Activated T-helper 1 cell treated with Interleukin-2 at 50 U/mL for 16 hours (primary cell): Measurements from ENCODE around the gene HEBP1.
A peak's percentile ranks its signal among the peaks of the same experiment; 100 is the strongest.
"Not testable (repeated sequence)": the region's sequence is repeated elsewhere in the genome, so short reads cannot be mapped to it uniquely, and the experiment has no call there.

Experiments
- DNase-seq: peaks from one replicate; pipeline ENCODE4 v3.0.0-alpha.2; 2020; ENCODE audit warnings: low read depth

HEBP1 gene, protein sequence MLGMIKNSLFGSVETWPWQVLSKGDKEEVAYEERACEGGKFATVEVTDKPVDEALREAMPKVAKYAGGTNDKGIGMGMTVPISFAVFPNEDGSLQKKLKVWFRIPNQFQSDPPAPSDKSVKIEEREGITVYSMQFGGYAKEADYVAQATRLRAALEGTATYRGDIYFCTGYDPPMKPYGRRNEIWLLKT

DNA sequence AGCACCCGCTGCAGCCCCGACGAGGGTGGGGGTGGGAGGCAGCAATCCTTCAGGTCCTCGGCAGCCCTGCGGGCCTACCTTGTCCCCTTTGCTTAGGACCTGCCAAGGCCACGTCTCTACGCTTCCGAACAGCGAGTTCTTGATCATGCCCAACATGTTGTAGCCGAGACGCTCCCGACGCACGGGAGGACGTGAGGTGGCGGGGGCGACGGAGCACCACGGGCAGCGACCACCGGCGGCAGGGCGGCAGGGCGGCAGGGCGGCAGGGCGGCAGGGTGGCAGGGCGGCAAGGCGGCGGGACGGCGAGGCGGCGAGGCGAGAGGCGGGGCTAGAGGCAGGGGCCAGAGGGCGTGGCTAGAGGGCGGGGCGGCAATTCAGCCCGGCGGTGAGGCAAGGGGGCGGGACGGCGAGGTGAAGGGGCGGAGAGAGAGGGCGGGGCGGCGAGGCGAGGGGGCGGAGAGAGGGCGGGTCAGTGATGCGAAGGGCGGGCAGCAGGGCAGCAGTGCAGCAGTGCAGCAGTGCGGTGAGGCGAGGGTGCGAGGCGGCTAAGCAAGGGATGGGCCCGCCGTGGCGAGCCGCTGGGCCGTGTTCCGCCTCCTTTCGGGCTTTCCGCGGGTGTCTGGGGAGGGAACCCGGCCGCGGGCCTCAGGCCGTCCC lies at the start of gene HEBP1:
HEBP1 (minus strand) TSS at position 307 of the 657 bp plus-strand sequence; CDS start at position 156, 151 bp downstream.
- peak; percentile 92 for DNase-seq

DNA sequence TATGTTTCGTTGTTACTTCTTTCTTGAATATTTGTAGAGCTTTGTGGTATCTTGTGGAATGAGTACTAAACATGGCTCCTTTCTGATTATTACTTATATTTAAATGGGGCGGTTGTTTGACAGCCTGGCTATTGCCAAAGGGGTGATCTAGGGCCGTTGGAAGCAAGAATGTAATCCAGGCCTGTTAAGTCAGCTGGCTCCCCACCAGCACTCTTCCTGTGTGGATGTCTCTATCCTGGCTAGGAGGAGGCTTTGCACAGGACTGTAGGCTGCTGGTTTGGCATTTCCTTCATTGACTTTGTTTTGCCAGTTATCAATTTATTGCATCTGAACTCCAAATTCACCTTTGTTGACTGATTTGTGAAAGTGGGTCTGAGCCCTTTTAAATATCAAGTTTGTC lies 49.8 kb upstream of the HEBP1 start:
- no peak for DNase-seq

DNA sequence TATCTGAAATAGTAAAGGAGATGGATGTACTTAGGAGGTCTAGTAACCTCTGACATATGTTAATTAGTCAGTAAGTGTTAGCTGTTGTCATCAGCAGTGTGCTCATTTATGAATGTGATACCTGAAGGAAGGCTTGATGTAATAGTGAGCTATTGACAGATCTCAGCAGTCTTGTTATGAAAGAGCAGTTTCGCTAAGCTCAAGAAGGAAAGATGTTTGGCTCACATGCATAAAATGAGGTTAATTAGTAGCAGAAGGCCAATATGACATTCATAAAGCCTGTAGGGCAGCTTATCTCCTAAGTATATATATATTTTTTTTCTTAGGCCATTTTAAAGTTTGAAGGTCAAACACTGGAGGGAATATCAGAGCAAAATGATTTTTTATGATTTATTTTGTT lies 46.9 kb upstream of the HEBP1 start:
- no peak for DNase-seq

DNA sequence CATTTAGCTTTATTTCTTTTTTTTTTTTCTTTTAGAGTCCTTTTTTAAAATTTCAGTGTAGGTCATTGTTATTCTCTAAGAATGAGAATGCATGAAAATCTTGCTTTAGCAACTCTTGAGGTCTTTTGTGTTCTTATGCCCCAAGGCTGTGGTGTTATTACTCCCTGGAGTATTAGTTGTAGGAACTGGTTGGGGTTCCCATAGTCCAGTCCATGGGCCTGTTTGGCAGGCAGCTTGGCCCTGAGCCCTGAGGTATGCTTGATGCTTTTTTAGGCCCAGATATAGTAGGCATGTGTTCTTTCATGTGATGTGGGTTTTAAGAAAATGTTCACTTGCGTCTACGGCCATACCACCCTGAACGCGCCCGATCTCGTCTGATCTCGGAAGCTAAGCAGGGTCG lies 45.8 kb upstream of the HEBP1 start:
- DNase-seq = no peak

DNA sequence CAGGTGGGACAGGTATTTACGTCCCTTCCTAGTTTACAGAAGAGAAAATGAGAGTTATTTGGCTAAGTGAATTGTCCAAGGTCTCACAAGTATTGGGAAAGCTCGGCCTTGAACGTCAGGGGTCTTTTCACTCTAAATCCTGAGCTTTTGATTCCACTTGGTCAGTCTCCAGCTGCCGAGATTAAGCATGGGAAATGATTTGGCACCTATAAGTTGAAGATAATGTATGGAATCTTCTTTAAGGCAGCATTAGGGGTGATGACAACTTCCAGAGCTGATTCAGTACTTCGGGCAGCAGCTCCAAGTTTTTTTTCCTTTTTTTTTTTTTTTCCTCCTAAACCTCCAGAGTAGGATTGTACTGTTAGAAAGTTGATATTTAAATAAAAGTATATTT lies 44.8 kb upstream of the HEBP1 start:
- no peak for DNase-seq

DNA sequence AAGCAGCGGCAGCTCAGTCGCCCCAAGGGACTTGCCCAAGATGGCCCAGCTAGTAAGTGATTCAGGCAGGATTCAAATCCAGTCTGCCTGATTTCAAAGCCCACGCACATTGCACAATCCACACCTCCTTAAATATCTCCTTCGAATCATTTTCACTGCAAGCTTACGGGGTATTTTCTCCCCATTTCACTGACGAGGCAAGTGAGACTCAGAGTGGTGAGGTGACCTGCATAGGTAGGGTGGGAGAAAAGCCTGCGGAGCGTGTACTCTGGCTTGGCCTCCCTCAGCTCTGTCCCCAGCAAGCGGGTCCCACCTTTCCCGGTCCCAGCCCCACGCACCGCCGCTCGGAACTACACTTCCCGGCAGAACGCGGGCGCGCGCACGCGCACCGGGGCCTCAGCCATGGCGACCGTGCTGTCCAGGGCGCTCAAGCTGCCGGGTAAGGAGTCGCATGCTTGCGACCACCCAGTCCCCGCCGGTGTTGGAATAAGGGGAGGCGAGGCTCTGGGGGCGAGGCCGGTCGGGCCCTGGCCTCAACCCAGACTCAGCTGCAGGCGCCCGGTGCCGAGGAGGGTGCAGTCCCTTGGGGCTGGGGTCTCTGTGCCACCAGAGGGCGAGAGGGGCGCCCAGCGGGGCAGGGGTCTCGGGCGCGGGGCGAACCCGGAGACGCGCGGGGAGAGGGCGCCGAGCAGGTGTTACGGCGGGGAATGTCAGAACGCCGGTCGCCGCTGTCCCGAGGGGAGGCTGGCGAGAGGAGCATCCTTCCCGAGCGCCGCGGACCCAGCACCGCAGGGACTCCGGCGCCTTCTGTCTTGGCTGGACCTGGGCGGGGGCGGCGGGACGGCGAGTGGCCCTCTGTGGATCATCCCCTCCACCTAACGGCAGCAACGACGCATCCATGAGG lies 44.2 kb upstream of the HEBP1 start, which contains the start of gene FAM234B:
FAM234B (plus strand) TSS at position 380 of the 904 bp plus-strand sequence; CDS start at position 403, 23 bp downstream.
- peak; percentile 49 for DNase-seq

DNA sequence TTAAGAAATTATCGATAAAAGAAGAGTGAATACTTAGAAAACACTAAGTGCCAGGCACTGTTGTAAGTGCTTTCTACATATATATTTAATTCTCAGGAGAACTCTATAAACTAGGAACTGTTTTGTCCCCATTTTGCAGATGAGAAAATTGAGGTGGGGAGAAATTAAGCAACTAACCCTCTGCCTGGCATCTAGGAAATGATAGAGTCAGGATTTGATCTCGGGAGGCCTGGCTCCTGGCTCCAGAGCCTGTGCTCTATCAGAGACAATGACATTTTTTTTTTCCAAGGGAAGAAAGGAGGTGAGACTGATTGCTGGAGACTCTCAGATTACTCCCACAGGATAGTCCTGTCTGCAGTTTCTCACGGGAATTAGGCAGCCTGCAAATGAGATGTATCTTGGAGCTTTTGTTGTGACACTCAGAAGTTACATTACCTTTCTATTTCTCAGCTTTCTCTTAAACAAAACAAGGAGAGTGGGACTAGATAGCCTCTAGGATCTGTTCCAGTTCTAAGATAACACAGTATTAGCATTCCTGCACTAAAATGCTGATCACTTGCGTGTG lies 42.7 kb upstream of the HEBP1 start:
- no peak for DNase-seq

DNA sequence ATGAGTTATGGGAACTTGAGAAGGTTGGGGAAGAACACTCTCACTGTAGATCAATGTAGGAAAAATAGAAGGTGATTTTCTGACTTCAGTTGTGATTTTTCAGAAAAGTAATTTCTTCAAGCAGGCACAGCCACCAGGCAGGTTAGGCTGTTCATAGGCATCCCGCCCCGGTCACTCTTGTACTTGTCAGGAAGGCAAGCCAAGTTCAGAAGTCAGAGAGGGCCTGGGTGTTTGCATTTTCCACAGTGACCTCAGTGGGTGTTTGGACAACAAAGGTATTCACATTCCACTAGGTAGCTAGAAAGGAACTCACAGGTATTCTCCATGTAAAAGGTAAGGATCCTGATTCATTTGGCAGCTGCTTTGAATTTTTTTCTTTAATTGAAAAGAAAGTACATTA lies 41.2 kb upstream of the HEBP1 start:
- DNase-seq = no peak

DNA sequence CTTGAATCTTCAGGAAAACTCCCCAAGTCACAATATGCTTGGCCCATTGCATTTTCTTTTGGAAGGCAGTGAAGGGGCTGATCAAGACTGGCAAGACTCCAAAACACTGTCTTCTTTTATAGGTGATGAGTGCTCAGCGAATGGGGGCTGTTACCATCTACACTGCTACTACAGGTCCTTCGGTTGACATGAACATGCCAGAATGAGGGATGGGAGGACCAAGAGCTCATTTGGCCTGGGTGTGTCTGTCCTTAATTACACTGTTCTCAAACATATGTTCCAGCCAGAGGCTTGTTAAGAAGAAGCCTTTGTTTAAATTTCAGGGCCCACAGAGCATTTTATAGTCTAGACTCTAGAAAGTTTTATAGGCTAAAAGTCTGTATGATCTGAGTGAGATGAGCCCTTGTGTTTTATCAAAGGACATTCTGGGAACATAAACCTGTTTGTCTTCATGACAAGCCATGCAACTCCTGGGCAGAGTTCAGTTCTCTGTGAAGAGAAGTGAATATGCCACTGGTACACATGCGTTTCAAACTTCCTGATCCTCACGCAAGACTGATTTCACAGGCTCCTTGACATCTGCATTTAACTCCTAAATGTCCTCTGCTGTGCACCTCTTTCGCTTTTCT lies 39.4 kb upstream of the HEBP1 start:
- DNase-seq = no peak

DNA sequence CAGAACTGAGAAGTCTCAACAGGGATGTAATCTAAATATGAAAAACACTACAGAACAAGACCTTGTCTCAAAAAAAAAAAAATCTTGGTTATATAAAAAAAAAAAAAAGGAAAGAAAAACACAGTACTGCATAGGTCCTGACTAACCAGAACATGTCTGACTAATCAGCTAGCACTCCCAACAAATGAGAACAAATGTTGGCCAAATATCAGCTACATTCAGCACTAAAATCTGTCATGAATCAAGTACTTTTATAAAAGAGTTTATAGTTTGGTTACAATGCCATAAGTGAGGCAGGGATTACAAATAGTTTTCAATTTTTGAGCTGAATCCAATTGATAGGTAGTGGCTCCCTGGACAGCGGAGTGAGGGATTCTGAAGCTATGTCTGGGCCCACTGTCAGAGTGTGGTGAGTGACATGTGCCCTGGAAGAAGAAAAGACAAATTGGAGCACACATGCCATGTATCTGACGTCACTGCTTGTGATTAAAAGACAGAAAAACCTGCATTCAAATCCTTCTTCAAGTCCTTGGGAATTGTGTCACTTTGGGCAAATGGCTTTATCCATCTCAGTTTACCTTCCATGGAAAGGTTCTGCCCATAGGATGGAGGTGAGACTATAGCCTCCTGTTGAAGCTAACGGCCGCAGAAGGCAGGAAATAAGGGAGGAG lies 38.6 kb upstream of the HEBP1 start:
- no peak for DNase-seq

DNA sequence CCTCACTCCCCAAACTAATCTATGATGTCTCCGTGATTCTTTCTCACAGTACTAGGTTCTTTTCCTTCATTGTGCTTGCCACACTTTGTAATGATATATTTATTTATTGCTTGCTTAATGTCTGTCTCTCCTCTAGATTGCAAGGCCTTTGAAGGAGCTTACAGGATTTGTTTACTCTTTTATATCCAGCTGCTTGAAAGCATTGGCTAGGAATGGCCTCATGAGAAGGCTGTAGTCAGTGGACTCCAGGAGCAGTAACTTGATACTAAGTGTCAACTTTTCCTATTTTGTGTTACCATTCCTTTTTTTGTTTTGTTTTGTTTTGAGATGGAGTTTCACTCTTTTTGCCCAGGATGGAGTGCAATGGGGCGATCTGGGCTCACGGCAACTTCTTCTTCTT lies 36.8 kb upstream of the HEBP1 start:
- DNase-seq = no peak

DNA sequence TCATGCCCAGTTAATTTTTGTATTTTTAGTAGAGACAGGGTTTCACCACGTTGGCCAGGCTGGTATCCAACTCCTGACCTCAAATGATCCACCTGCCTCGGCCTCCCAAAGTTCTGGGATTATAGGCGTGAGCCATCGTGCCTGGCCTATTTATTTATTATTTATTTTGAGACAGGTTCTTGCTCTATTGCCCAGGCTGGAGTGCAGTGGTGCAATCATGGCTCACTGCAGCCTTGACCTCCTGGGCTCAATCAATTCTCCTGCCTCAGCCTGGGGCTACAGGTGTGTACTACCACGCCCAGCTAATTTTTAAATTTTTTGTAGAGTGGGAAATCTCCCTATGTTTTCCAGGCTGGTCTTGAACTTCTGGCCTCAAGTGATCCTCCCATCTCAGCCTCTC lies 35.3 kb upstream of the HEBP1 start:
- not testable (repeated sequence) for DNase-seq

DNA sequence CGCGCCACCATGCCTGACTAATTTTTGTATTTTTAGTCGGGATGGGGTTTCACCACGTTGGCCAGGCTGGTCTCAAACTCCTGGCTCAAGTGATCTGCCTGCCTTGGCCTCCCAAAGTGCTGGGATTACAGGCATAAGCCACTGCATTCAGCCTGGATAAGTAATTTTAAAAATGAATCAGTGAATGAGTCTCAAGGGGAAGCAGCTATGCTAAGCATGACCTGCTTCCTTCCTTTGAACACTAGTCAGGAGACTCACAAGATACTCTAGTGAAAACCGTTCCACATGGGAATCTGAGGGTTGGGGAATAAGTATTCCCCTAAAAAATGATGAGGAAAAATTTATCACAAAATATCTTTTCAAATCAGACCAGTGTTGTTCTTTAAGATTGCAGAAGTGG lies 33.4 kb upstream of the HEBP1 start:
- no peak for DNase-seq

DNA sequence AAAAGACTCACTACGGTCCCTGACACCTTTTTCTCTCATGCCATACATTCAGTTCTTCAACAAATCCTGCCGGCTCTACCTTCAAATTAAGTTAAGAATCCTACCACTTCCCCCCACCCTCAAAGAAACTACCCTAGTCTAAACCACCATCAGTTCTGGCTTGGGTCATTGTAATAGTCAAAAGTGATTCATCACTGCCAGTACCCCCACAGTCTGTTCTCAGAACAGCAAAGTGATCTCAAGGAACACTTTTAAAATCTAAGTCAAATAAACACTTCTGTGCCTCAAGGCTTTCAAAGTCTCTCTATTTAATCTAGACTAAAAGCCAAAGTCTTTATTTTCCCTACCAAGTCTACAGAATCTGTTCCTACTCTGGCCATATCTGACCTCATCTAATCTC lies 32.1 kb upstream of the HEBP1 start:
- no peak for DNase-seq

DNA sequence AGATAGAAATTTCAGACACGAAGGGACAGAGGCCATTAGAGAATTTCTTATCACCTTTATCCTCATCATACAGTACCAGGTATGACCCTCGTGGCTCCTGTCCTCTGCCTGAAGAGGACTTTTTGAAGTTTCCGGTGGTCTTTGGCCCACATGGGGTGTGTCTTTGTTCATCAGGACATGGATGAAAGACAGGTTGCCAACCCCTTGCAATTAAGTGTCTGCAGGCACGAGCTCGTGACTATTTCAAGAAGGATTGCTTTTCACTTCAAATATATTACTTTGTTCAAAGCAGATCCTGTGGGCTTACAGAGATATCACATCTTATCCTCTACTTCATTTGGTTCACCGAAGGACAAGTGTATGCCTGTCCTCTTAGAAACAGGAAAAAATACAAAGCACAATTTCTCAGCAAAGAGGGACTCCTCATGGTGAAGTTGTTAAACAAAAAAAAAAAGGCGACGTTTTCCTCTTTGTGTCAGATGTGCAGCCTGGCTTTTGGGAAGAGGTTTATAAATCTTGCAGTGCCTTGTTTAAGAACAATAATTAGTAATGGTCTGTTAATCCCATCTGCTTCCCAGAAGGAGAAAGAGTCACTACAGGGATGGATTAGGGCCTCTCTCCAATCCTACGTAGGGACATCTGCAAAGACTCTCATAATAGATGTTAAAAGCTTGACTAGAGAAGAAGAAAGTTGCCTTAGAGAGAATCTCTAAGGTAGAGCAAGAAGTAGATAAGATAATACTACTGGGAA lies 30.7 kb upstream of the HEBP1 start:
- no peak for DNase-seq

DNA sequence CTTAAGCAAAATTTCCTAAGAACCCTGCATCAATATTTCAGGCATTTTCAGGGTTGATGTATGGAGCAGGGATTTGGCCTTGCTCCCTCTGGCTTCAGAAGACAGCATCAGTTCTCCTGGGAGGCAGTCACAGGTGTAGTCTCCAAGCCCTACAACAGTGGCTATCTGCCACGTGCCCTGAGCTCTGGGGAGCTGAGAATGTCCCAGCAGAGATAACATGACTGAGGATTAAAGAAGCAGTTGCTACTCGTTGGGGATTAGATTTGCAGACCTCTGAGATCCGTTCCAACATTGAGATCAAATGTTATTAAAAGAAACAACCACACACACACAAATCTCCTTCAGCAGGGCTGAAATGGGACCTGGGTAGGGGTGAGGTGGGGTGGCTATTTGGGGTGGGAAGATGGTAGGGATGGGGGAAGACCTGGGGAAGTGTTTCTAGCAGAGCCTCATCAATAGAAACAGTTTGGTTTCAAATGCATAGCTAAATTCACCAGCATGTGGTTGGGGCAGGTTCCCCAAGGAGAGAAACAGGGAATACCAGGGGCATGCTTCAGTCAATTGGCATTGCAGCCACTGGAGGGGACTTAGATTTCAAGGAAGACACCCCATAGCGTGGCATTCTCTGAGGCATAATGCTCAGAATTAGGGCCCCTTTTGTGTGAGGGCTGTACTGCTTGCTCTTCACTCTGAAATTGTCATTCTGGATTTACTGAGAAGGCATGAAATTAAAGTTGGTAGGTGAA lies 28.9 kb upstream of the HEBP1 start:
- no peak for DNase-seq

DNA sequence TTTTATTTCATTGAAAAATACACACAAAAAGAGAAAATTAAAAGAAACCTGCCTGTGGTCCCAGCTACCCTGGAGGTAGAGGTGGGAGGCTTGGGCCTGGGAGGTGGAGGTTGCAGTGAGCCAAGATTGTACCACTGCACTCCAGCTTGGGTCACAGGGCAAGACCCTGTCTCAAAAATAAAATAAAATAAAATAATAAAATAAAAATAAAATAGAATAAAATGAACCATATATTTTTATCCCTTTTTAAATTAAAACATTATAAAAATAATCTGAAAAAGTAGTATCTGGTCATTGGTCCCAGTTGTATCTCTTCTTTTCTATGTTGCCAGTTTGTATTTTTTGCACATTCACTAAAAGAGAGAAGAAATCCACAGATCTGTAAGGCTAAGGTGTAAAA lies 27.4 kb upstream of the HEBP1 start:
- no peak for DNase-seq

DNA sequence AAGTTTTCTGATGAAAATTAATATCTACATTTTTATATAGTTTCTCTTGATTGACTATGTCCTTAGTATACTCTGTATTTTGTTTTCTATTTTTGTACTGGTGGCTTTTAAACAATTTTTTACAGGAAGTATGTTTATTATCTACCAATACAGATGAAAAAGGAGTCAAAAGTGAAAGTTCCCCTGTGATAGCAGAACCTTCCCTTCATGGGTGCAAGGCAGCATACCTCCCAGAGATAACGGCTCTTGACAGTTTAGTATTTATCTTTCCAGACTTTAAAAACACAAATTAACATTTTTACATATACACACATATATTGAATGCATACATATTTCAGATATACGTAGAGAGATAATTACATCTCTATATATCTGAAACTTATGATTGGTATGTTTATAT lies 27.0 kb upstream of the HEBP1 start:
- no peak for DNase-seq

DNA sequence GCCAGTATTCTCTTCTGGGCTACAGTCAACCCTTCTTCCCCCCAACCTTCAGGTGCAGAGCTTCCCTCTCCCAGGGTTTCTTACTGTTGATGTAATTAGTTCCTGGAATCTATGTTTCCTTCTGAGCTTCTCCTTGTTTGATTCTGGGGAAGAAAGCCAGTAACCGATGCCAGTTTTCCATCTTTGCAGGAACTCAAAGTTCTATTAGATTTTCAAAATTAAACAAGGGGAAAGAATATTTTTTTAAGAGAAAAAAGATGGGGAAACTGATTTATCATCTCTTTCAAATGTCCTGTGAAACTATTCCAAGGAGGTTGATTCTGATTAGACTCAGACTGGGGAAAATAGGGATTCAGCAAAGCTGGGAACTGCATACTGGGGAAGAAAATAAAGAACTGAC lies 26.2 kb upstream of the HEBP1 start:
- no peak for DNase-seq

DNA sequence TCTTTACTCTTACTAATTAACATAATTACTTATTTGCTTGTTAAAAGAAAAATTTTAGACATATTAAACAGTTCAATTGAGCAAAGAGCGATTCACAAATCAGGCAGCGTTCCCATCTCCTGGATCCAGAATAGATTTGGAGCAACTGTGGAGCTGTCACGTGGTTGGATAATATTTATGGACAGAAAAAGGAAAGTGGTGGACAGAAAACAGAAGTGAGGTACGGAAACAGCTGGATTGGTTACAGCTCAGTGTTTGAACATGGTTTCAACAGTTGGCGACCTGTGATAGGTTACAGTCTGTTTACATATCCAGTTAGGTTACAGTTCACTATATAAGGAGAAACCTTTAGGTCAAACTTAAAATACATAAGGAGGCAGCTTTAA lies 24.5 kb upstream of the HEBP1 start:
- DNase-seq = no peak
